GM23338 (cell line): ENCODE measurements around the gene C1orf174. TPM values are rescaled to one million over a fixed set of nuclear protein-coding genes. Genes with fewer than 3 reads are reported as not detected.

ENCODE experiments used
- ATAC-seq: fragments of 200-7000 bp; cut with Tn5 transposase; 3 replicates; pipeline ENCODE4 v1.9.1; 2020
- DNase-seq: peaks from one replicate; pipeline ENCODE4 v3.0.0-alpha.2; 2015; ENCODE audit warnings: low spot score
- H2AFZ ChIP-seq: fragments of 200-600 bp; sonication (generic); 2 replicates; pipeline ENCODE4 v1.8.0; 2016; ENCODE audit warnings: antibody characterized with exemption, mild to moderate bottlenecking, moderate library complexity
- H3F3A ChIP-seq: fragments of 200-600 bp; sonication (generic); replicated peaks from 2 replicates; pipeline ENCODE4 v1.8.0; 2017; ENCODE audit warnings: antibody characterized with exemption, mixed run types, low read depth
- H3K27ac ChIP-seq: fragments of 200-600 bp; sonication (generic); 2 replicates; pipeline ENCODE4 v1.6.1; 2016; ENCODE audit warnings: low read depth
- H3K27me3 ChIP-seq: fragments of 200-600 bp; sonication (generic); 2 replicates; pipeline ENCODE4 v1.8.0; 2016; ENCODE audit warnings: mild to moderate bottlenecking, mixed run types, moderate library complexity; ENCODE audit not compliant: insufficient read depth
- H3K36me3 ChIP-seq: fragments of 200-600 bp; sonication (generic); 2 replicates; pipeline ENCODE4 v1.8.0; 2016; ENCODE audit warnings: mild to moderate bottlenecking; ENCODE audit not compliant: insufficient read depth
- H3K4me1 ChIP-seq: fragments of 200-600 bp; sonication (generic); 2 replicates; pipeline ENCODE4 v1.8.0; 2016; ENCODE audit warnings: mild to moderate bottlenecking, moderate library complexity; ENCODE audit not compliant: insufficient read depth
- H3K4me2 ChIP-seq: fragments of 200-600 bp; sonication (generic); 2 replicates; pipeline ENCODE4 v1.7.1; 2017; ENCODE audit warnings: mixed run types
- H3K4me3 ChIP-seq: fragments of 200-600 bp; sonication (generic); 2 replicates; pipeline ENCODE4 v1.6.1; 2016; ENCODE audit warnings: mixed run types
- H3K79me2 ChIP-seq: fragments of 200-600 bp; sonication (generic); replicated peaks from 2 replicates; pipeline ENCODE4 v1.8.0; 2017; ENCODE audit warnings: mild to moderate bottlenecking; ENCODE audit not compliant: insufficient read depth
- H3K9me2 ChIP-seq: fragments of 200-600 bp; sonication (generic); 2 replicates; pipeline ENCODE4 v1.8.0; 2017; ENCODE audit not compliant: insufficient read depth
- H4K20me1 ChIP-seq: fragments of 200-600 bp; sonication (generic); replicated peaks from 2 replicates; pipeline ENCODE4 v1.8.0; 2017; ENCODE audit warnings: mild to moderate bottlenecking; ENCODE audit not compliant: insufficient read depth
- H3K27ac Mint-ChIP-seq: 2 replicates; pipeline ENCODE4 v1.8.0; 2020; ENCODE audit warnings: inconsistent platforms, mild to moderate bottlenecking, moderate library complexity, mixed read lengths
- H3K27me3 Mint-ChIP-seq: 3 replicates; pipeline ENCODE4 v1.8.0; 2022; ENCODE audit warnings: low read depth, mild to moderate bottlenecking, moderate library complexity, mixed read lengths, inconsistent platforms; ENCODE audit not compliant: insufficient read depth, poor library complexity
- H3K36me3 Mint-ChIP-seq: 3 replicates; pipeline ENCODE4 v1.8.0; 2021; ENCODE audit warnings: low read depth, mild to moderate bottlenecking, inconsistent platforms, moderate library complexity, mixed read lengths
- H3K4me1 Mint-ChIP-seq: 3 replicates; pipeline ENCODE4 v1.8.0; 2020; ENCODE audit warnings: mild to moderate bottlenecking, inconsistent platforms, mixed read lengths
- H3K4me3 Mint-ChIP-seq: 3 replicates; pipeline ENCODE4 v1.8.0; 2021; ENCODE audit warnings: moderate library complexity, mild to moderate bottlenecking, inconsistent platforms, mixed read lengths
- H3K9me3 Mint-ChIP-seq: 3 replicates; pipeline ENCODE4 v1.8.0; 2020; ENCODE audit warnings: moderate library complexity, mild to moderate bottlenecking, inconsistent platforms, mixed read lengths
- CREB1 ChIP-seq: fragments of 250-450 bp; sonication (Bioruptor Pico); IDR thresholded peaks from 2 replicates; pipeline ENCODE4 v1.5.0; 2020; ENCODE audit warnings: low read depth, mild to moderate bottlenecking, moderate library complexity
- CTCF ChIP-seq, 2 experiments: fragments of 200-600 bp in 1 of 2; sonication (generic) in 1 of 2; conservative IDR thresholded peaks; 2 replicates each; pipeline versions ENCODE4 v1.5.1 to v1.6.1; 2016 to 2017; ENCODE audit warnings: antibody characterized with exemption in 2 of 2, low read depth in 2 of 2, mild to moderate bottlenecking in 2 of 2, moderate library complexity in 1 of 2
- EZH2 ChIP-seq: fragments of 200-600 bp; sonication (generic); IDR thresholded peaks from one replicate; pipeline ENCODE4 v1.8.0; 2017; ENCODE audit warnings: antibody characterized with exemption, mild to moderate bottlenecking, low read depth; ENCODE audit not compliant: unreplicated experiment
- EZH2phosphoT487 ChIP-seq: fragments of 200-600 bp; sonication (generic); IDR thresholded peaks from one replicate; pipeline ENCODE4 v1.8.1; 2018; ENCODE audit warnings: antibody characterized with exemption; ENCODE audit not compliant: unreplicated experiment
- JUNB ChIP-seq: IDR thresholded peaks from one replicate; pipeline ENCODE4 v1.6.1; 2016; ENCODE audit warnings: antibody characterized with exemption; ENCODE audit not compliant: unreplicated experiment
- NANOG ChIP-seq: IDR thresholded peaks from 2 replicates; pipeline ENCODE4 v1.6.1; 2016; ENCODE audit warnings: antibody characterized with exemption, borderline replicate concordance
- POLR2AphosphoS5 ChIP-seq: IDR thresholded peaks from 2 replicates; pipeline ENCODE4 v1.6.1; 2016; ENCODE audit warnings: antibody characterized with exemption, low read depth
- STAT1 ChIP-seq: IDR thresholded peaks from one replicate; pipeline ENCODE4 v1.6.1; 2016; ENCODE audit warnings: antibody characterized with exemption; ENCODE audit not compliant: unreplicated experiment
- ZNF114 ChIP-seq: fragments of 250-450 bp; sonication (Bioruptor Pico); IDR thresholded peaks from 2 replicates; pipeline ENCODE4 v1.5.0; 2020; ENCODE audit warnings: mild to moderate bottlenecking, moderate library complexity
- ZNF331 ChIP-seq: fragments of 250-450 bp; sonication (Bioruptor Pico); IDR thresholded peaks from 2 replicates; pipeline ENCODE4 v1.5.0; 2020; ENCODE audit warnings: low read depth, mild to moderate bottlenecking, moderate library complexity
- ZNF462 ChIP-seq: fragments of 250-450 bp; sonication (Bioruptor Pico); IDR thresholded peaks from 2 replicates; pipeline ENCODE4 v1.5.0; 2020; ENCODE audit warnings: mild to moderate bottlenecking, moderate library complexity
- polyA plus RNA-seq: library from polyadenylated mRNA; unstranded; fragments of >200 nt; fragmentation: Nextera tagmentation; extraction: Ambion mirVana; gene quantifications from 2 replicates; pipeline ENCODE4 v1.2.1, GENCODE V29; 2016
- total RNA-seq: library from RNA; depleted of rRNA; stranded (reverse); fragments of >200 nt; shearing (Covaris generic); gene quantifications from 2 replicates; pipeline ENCODE4 v1.2.3, GENCODE V29; 2014
- TF ChIP-seq, protein P1 (sequence below): IDR thresholded peaks from 2 replicates; pipeline ENCODE4 v1.6.1; 2016; ENCODE audit warnings: antibody characterized with exemption
- TF ChIP-seq, protein P2 (sequence below): IDR thresholded peaks from one replicate; pipeline ENCODE4 v1.6.1; 2018; ENCODE audit warnings: antibody characterized with exemption; ENCODE audit not compliant: unreplicated experiment

Gene C1orf174
- total and polyA plus RNA-seq, 2 experiments from 2014 or later: 28.5 to 28.7 TPM

DNA sequence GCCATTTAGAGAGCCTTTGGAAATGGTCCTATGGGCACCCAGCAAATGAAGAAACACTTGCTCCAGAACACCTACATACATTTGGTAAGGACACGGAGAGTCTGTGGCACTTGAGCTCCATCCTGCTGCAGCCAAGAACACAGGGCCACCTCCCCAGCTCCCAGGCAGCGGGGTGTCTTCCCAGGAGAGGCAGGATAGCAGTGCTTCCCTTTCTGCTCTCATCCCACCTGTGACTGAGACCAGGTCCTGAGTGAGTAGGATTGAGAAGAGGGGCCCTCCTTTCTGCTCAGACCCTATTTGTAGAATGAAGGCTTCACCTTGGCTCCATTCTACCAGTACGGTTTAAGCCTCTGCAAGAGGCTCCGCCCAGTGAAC lies 4.1 kb downstream of the C1orf174 start:
- DNase-seq (no peak), ATAC-seq (no peak)
- Mint-ChIP-seq H3K4me3 (no peak overlapping the region), H3K9me3 (peaks cover 11% of the 10 kb centered on the region; the same call in 2 of the 3 replicates), H3K4me1 (peaks cover 9% of the 10 kb centered on the region; the same call in 1 of the 3 replicates), H3K27ac (no peak overlapping the region), H3K36me3 (peaks cover 16% of the 10 kb centered on the region), H3K27me3 (peaks cover 8% of the 10 kb centered on the region)
- H4K20me1 ChIP-seq: peaks cover 17% of the 10 kb centered on the region; the same call in 1 of the 2 replicates
- H3K36me3 ChIP-seq: no peaks in the 10 kb centered on the region
- H3K27ac ChIP-seq: no peak overlapping the region
- peaks cover 3% of the 10 kb centered on the region; the same call in 1 of the 2 replicates for H3F3A ChIP-seq
- peaks cover 66% of the 10 kb centered on the region for H3K79me2 ChIP-seq
- no peak overlapping the region for H3K4me2 ChIP-seq
- TF ChIP-seq, protein P1, sequence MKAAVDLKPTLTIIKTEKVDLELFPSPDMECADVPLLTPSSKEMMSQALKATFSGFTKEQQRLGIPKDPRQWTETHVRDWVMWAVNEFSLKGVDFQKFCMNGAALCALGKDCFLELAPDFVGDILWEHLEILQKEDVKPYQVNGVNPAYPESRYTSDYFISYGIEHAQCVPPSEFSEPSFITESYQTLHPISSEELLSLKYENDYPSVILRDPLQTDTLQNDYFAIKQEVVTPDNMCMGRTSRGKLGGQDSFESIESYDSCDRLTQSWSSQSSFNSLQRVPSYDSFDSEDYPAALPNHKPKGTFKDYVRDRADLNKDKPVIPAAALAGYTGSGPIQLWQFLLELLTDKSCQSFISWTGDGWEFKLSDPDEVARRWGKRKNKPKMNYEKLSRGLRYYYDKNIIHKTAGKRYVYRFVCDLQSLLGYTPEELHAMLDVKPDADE: no peak
- TF ChIP-seq JUNB: no peak
- TF ChIP-seq, protein P2, sequence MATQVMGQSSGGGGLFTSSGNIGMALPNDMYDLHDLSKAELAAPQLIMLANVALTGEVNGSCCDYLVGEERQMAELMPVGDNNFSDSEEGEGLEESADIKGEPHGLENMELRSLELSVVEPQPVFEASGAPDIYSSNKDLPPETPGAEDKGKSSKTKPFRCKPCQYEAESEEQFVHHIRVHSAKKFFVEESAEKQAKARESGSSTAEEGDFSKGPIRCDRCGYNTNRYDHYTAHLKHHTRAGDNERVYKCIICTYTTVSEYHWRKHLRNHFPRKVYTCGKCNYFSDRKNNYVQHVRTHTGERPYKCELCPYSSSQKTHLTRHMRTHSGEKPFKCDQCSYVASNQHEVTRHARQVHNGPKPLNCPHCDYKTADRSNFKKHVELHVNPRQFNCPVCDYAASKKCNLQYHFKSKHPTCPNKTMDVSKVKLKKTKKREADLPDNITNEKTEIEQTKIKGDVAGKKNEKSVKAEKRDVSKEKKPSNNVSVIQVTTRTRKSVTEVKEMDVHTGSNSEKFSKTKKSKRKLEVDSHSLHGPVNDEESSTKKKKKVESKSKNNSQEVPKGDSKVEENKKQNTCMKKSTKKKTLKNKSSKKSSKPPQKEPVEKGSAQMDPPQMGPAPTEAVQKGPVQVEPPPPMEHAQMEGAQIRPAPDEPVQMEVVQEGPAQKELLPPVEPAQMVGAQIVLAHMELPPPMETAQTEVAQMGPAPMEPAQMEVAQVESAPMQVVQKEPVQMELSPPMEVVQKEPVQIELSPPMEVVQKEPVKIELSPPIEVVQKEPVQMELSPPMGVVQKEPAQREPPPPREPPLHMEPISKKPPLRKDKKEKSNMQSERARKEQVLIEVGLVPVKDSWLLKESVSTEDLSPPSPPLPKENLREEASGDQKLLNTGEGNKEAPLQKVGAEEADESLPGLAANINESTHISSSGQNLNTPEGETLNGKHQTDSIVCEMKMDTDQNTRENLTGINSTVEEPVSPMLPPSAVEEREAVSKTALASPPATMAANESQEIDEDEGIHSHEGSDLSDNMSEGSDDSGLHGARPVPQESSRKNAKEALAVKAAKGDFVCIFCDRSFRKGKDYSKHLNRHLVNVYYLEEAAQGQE: no peak
- TF ChIP-seq POLR2AphosphoS5: no peak
- no peak for TF ChIP-seq ZNF114
- TF ChIP-seq NANOG: no peak
- TF ChIP-seq CREB1 (CRISPR knock-in tag): no peak
- TF ChIP-seq EZH2: no peak
- no peak for TF ChIP-seq ZNF331
- no peak for TF ChIP-seq EZH2phosphoT487
- no peak for TF ChIP-seq ZNF462
- TF ChIP-seq CTCF (conservative IDR thresholded peaks at IDR 0.05; ENCODE audit: low read depth in 2 of 2): no peak
- TF ChIP-seq STAT1: no peak
- no peaks in the 10 kb centered on the region for H3K27me3 ChIP-seq
- H3K4me3 ChIP-seq: no peak overlapping the region
- 0 out of 2 replicates have a peak, but pooled peaks cover 4% of the 10 kb centered on the region for H3K4me1 ChIP-seq
- H2AFZ ChIP-seq: no peak overlapping the region
- no peaks in the 10 kb centered on the region for H3K9me2 ChIP-seq
